SH-SY5Y (cell line): ENCODE data around the gene GALNT9.

Experiments
- GATA2 ChIP-seq: IDR thresholded peaks from 2 replicates; pipeline ENCODE4 v1.6.1; 2011; ENCODE audit warnings: mild to moderate bottlenecking, low read depth, low read length
- GATA3 ChIP-seq: IDR thresholded peaks from 2 replicates; pipeline ENCODE4 v1.6.1; 2011; ENCODE audit warnings: low read depth, mild to moderate bottlenecking, low read length, moderate library complexity

DNA sequence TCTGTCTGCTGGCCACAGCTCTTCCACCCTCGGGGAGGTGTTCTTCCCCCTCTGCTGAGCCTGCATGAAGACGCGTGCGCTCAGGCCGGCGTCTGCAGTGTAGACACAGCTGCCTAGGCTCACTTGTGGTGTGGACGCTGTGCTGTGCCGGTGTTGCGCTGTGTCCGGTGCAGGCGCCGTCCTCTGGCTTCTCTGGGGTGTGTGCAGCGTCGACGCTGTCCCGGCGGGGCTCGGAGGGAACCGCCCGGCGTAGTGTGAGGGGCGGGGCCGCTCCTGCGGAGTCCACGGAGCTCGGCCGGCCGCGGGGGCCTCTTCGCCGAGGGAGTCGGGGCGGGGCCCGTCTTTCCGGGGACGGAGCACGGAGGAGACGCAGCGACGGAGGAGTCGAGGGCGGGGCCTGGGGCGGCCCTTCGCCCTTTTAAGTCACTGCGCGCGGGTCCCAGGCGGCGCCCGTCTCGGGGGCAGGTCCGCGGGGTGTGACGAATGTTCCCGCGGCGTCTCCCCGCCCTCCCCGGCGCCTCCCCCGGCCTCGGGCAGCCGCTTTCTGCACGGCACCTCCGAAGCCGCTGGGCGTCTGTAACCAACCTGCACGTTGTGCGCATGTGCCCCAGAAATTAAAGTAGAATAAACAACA lies 139.9 kb downstream of the GALNT9 start:
- TF ChIP-seq GATA3 (no peak), GATA2 (no peak)
